ENCODE results near the gene RNFT2. TPM values are rescaled to one million over a fixed set of nuclear protein-coding genes. Genes with fewer than 3 reads are reported as not detected.

Gene RNFT2
- polyA plus RNA-seq, 4 donors, result 2.6 to 6.8 (median 6.3) TPM

DNA sequence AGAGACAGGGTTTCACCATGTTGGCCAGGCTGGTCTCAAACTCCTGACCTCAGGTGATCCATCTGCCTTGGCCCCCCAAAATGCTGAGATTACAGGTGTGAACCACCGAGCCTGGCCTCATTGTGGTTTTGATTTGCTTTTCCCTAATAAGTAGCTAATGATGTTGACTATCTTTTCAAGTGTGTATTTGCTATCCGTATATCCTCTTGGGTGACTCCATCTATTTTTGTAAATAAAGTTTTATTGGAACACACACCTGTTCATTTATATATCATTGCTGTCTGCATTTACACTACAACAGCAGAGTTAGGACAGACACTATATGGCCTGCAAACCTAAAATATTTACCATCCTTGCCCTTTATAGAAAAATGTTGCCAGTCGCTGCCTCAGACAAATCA is 156.8 kb downstream of the RNFT2 start:
- no peak for DNase-seq (ENCODE audit: low read depth in 4 of 4, low spot score in 3 of 4)

GRCh38 chr12:116896411-116896924 is 158.4 kb downstream of the RNFT2 start:
- DNase-seq (ENCODE audit: low read depth in 4 of 4, low spot score in 3 of 4), result no peak

DNA sequence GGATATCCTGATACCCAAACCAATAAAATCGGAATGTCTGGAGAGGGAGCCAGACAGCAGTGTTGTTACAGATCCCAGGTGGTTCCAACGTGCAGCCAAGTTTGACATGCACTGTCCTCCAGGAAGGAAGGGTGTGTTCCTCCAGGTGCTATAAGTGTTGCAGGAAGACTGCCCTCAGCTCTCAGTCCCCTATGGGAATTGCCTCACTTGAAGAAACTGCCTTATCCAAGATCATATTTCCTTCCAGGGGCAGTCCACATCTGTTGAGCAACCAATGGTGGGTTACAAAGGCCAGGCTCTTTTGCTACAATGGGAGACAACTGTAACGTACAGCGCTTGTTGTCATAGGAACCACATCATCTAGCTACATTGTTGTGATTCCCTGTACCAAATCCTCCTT is 159.4 kb downstream of the RNFT2 start:
- DNase-seq (ENCODE audit: low read depth in 4 of 4, low spot score in 3 of 4), result no peak

DNA sequence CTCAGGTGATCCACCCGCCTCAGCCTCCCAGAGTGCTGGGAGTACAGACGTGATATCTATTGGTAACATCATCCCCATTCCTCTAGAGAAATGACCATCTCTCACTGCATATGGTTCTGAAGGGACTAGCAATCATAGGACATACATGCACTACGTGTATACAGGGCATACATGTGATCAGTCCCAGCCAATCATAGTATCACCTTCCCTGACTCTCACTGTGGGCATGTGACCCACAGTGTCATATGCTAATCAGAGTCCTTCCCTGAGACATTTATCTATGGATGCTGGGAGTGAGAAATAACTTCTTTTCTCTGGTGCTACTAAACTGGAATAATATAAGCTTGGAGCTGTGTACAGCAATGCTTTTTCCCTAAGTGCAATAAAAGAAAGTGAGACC is 160.6 kb downstream of the RNFT2 start:
- no peak for DNase-seq (ENCODE audit: low read depth in 4 of 4, low spot score in 3 of 4)

DNA sequence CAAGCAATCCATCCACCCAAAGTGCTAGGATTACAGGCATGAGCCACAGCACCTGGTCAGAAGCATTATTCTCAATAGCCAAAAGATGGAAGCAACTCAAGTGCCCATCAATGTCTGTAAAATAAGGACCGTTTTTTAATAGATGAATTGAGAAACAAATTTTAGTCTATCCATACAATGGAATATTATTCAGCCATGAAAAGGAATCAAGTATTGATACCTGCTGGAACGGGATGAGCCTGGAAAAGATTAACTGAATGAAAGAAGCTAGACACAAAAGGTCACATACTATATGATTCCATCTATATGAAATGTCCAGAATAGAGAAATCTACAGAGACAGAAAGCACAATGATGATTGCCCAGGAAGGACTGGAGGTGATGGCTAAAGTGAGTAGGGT is 163.5 kb downstream of the RNFT2 start:
- DNase-seq (ENCODE audit: low read depth in 4 of 4, low spot score in 3 of 4), result no peak

Other genes starting within 250 kb of the RNFT2 start
- gene MAP1LC3B2, start 178.9 kb upstream of the RNFT2 start, polyA plus RNA-seq (ENCODE audit: insufficient read length in 4 of 4), result 10 to 100 TPM in 1 of 4 donors, 1 to 10 TPM in 3; 3.9 to 11.6 (median 8.1) TPM
- 10 to 100 TPM; 23.4 to 38.5 (median 32.7) TPM for gene SPRING1, start 246 bp upstream of the RNFT2 start, polyA plus RNA-seq (ENCODE audit: insufficient read length in 4 of 4)
- gene HRK, start 143.1 kb downstream of the RNFT2 start, polyA plus RNA-seq (ENCODE audit: insufficient read length in 4 of 4), result under 1 TPM; 0.32 to 0.72 (median 0.58) TPM
- 10 to 100 TPM; 22.7 to 25.5 (median 23.8) TPM for gene FBXW8, start 172.6 kb downstream of the RNFT2 start, polyA plus RNA-seq (ENCODE audit: insufficient read length in 4 of 4)